GM18868 (cell line): ENCODE measurements around the gene DIRAS3.
"Not testable (repeated sequence)": the region's sequence is repeated elsewhere in the genome, so short reads cannot be mapped to it uniquely, and the experiment has no call there.

Experiments used
- ATAC-seq: cut with Tn5 transposase; IDR thresholded peaks from one replicate; pipeline ENCODE4 v1.9.1; 2021; ENCODE audit warnings: mild to moderate bottlenecking, moderate library complexity; ENCODE audit not compliant: unreplicated experiment

DIRAS3 gene

GRCh38 chr1:68049941-68050878 lies at the start of gene DIRAS3:
Gene DIRAS3 (minus strand): TSS chr1:68050627. CDS start chr1:68047297, 3,330 bp downstream.
- no peak for ATAC-seq

- no peak for ATAC-seq
These were observed 43.3 kb upstream of the DIRAS3 start for GRCh38 chr1:68093737-68094136.

- ATAC-seq = no peak
These were observed 36.8 kb upstream of the DIRAS3 start for GRCh38 chr1:68087184-68087583.

GRCh38 chr1:68085752-68086151 lies 35.3 kb upstream of the DIRAS3 start:
- no peak for ATAC-seq

GRCh38 chr1:68083686-68084085 lies 33.3 kb upstream of the DIRAS3 start:
- no peak for ATAC-seq

GRCh38 chr1:68081775-68082283 lies 31.4 kb upstream of the DIRAS3 start:
- no peak for ATAC-seq

- no peak for ATAC-seq
These were observed 28.2 kb upstream of the DIRAS3 start for GRCh38 chr1:68078647-68079046.

- ATAC-seq = no peak
These were observed 24.0 kb upstream of the DIRAS3 start for GRCh38 chr1:68074472-68074871.

GRCh38 chr1:68065766-68066165 lies 15.3 kb upstream of the DIRAS3 start:
- no peak for ATAC-seq

- ATAC-seq = not testable (repeated sequence)
These were observed 7.6 kb upstream of the DIRAS3 start for GRCh38 chr1:68058053-68058452.

- ATAC-seq = no peak
These were observed 7.1 kb upstream of the DIRAS3 start for GRCh38 chr1:68057564-68057963.

- ATAC-seq = no peak
These were observed 6.6 kb upstream of the DIRAS3 start for GRCh38 chr1:68057050-68057449.

- ATAC-seq = no peak
These were observed 1.0 kb upstream of the DIRAS3 start for GRCh38 chr1:68051475-68051874.

GRCh38 chr1:68047659-68048026 lies 2.8 kb downstream of the DIRAS3 start:
- ATAC-seq = peak; percentile 69

GRCh38 chr1:68046885-68047658 lies 3.4 kb downstream of the DIRAS3 start:
- ATAC-seq = peak; percentile 19

- ATAC-seq = no peak
These were observed 4.0 kb downstream of the DIRAS3 start for GRCh38 chr1:68046423-68046822.

GRCh38 chr1:68045511-68046180 lies 4.8 kb downstream of the DIRAS3 start:
- no peak for ATAC-seq

GRCh38 chr1:68043443-68044090 lies 6.9 kb downstream of the DIRAS3 start:
- no peak for ATAC-seq

- no peak for ATAC-seq
These were observed 13.5 kb downstream of the DIRAS3 start for GRCh38 chr1:68036946-68037345.

- no peak for ATAC-seq
These were observed 21.0 kb downstream of the DIRAS3 start for GRCh38 chr1:68029444-68029843.

GRCh38 chr1:68028566-68028965 lies 21.9 kb downstream of the DIRAS3 start:
- ATAC-seq = no peak
